KOPT-K1 (cell line): ENCODE measurements around the gene MICAL3.

Experiments
- H3K27ac ChIP-seq: fragments of 200-600 bp; sonication (generic); 2 replicates; pipeline ENCODE4 v1.5.1; 2016; ENCODE audit warnings: antibody characterized with exemption, mild to moderate bottlenecking, low read depth, low read length; ENCODE audit not compliant: poor library complexity, severe bottlenecking
- H3K36me3 ChIP-seq: fragments of 200-600 bp; sonication (generic); 2 replicates; pipeline ENCODE4 v1.5.1; 2017; ENCODE audit warnings: antibody characterized with exemption, mild to moderate bottlenecking, low read length, moderate library complexity; ENCODE audit not compliant: insufficient read depth
- H3K9me3 ChIP-seq: fragments of 200-600 bp; sonication (generic); 2 replicates; pipeline ENCODE4 v1.5.1; 2017; ENCODE audit warnings: antibody characterized with exemption, low read length, mild to moderate bottlenecking; ENCODE audit not compliant: insufficient read depth, poor library complexity, severe bottlenecking

MICAL3 gene

DNA sequence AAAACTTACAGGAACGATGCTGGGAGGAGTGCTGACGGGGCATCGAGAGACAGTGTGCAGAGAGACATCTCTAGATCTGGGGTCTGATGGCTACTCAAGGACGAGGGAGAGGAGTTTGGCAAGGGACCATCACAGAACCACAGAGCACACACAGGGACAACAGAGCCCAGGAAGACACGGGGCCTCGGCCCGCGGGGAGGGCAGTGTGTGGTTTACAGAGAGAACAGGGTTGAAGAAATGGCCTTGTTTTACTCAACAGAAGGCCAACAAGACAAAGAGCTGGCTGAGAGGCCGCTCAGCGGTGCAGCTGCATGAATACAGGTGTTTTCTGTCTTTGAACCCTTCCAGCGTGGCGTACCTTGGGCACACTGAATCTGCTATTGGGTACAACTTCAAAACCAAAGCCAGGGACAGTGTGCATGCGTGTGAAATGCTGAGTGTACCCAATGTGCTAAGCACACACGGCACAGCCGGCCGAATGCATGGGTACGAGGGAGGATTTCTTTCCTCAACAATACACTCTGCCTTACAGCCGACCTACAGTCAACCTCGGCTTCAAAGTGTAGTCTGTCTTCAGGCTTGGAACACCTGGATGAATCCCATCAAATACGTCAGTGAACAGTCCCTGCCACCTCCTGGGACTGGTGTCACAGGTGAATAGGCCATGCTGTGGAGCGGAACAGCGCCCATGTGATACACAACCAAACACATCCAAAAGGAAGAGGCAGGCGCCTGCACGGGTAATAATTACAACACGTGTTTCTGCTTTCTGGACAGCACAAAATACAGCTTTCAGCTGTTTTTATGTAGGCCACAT, 229.4 kb downstream of the MICAL3 start:
- Histone ChIP-seq H3K27ac (peak overlapping the region; percentile 67), H3K9me3 (no peaks in the 10 kb centered on the region), H3K36me3 (no peaks in the 10 kb centered on the region)

DNA sequence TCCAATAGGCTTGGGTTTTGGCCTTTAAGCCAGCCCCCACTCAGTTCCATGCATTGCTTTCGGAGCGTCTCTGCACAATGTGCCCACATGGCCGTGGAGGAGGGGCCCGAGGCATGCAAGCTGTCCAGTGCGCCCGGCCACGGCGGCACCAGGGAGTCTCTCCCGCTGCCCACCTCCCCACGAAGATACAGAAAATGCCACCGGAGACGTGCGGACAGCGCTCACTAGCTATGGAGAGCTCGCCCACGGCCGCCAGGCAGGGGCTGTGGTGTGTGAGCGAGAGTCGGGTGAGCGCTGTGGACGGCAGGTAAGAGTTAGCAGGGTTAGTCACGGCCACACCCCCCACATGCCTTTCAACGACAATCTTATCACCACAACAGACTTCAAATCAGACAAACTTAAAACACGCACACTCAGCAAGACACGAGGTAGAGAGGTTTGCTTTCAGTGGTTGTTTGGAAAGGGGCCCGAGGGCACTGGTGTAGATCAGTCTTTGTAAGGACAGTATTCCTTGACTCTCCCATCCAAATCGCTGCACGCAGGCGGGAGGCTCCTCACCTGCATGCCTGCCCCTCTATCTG, 231.4 kb downstream of the MICAL3 start:
- Histone ChIP-seq H3K27ac (peak overlapping the region; percentile 67), H3K36me3 (no peaks in the 10 kb centered on the region), H3K9me3 (no peaks in the 10 kb centered on the region)

DNA sequence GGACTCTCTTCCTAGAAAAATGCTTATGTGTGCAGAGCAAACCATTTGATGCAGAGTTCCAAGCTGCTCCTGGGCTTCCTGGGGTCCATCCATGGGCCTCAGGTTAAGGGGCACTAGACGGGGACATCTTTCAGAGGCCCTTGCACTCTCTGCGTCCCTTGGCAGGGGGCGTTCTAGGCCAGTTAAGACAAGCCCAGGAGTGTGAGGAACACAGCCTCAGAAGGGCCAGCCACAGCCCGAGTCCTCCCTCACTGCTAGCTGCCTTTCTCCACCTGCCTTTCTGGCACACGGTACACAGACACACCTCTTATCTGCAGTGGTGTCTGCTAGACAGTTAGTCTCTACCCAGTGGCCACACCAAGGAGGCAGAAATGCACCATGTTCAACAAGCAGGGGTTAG, 232.1 kb downstream of the MICAL3 start:
- Histone ChIP-seq H3K36me3 (no peaks in the 10 kb centered on the region), H3K9me3 (no peaks in the 10 kb centered on the region), H3K27ac (peak overlapping the region; percentile 67)

DNA sequence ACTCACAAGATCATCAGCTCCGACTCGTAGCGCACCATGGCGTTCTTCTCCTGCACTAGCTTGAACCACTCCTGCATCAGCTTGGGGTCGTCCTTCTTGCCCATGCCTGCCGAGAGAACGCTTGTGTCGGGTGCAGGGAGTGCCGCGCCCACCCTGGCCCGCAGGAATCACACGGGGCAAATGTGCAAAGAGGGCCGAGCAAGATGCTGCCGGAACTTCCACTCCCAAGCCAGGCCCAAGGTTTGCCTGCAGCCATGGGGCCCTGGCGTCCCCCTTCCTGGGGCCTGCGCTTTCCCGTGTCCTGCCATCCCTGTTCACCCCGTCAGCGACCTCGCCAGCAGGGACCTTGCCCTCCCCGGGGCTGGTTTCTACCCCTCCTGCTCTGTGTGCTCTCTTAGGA, 233.2 kb downstream of the MICAL3 start:
- no peaks in the 10 kb centered on the region for H3K36me3 ChIP-seq
- H3K27ac ChIP-seq = peak overlapping the region; percentile 67
- H3K9me3 ChIP-seq = no peaks in the 10 kb centered on the region

DNA sequence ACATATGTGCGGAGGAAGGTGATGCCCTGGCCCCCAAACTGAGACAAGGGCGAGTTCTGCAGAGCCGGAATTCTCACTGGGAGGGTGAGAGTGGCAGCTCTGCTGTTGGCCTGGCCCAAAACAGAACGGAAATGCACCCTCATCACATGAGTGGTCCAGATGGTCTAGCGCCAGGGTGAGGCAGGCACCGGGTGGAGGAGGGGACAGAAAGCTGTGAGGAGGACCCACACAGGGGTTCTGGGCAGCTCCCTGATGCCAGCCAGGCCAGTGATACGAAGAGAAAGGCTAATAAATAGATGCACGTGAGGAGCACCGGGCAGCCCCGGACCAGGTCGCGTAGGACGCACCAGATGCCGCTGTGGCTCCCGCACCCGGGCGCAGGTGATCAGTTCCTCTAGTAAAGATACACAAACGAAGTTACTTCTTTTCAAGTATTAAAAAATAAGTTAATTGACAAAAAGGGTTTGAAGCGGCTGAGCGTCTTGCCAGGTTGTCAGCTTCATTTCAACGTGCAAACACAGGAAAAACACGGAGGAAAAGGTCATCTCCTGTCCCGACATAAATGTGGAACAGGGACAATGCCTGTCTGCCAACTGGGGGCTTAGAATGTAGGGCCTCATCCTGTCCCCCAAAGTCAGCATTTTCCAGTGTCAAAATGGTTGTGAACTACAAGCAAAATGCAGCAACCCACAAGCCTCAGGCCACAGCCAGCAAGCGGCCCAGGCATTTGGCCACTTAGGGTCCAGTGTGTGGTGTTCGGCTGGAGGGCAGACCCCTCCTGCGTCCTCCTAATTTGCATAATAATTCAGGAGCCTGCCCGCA, 234.8 kb downstream of the MICAL3 start:
- peak overlapping the region; percentile 98 for H3K27ac ChIP-seq
- no peaks in the 10 kb centered on the region for H3K36me3 ChIP-seq
- no peaks in the 10 kb centered on the region for H3K9me3 ChIP-seq

DNA sequence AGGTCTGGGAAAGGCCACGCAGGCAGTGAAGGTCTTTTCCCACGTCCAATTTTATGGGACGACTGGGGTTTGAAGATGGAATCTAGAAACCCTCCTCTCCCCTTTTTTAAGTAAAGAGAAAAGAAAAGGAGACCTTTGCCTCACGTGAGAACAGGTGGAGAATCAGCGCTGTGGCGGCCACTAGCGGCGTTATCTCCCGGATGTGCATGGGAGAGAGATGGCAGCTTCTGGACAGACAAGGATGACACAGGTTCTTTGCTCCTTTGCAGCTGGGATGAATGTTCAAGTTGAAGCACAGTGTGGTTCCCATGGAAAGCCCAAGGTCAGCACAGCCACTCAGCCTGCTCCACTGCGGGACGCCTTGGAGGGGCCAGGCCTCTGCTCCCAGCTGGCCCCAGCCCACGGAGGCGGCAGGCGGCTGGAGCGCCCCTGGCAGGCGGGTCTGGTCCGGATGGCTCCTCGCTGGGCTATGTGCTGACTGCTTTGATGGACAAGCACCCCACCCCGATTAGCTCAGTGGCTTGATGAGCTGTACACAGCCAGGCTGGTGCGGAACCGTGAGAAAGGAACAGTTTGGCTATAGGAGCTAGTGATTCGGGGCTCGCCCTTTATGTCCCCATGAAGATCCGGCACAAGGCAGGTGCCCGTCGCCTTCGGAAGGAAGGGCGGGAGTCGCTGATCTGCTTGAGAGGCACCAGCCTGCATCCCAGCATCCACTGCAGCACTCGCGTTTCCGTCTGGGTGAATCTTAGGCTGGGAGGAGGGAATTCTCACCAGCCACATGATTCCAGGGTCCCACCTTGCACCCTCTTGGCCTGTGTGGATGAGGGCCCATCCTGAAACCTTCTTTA, 235.6 kb downstream of the MICAL3 start:
- H3K9me3 ChIP-seq = no peaks in the 10 kb centered on the region
- H3K27ac ChIP-seq = peak overlapping the region; percentile 98
- H3K36me3 ChIP-seq = no peaks in the 10 kb centered on the region

- peak overlapping the region; percentile 98 for H3K27ac ChIP-seq
- H3K36me3 ChIP-seq = no peaks in the 10 kb centered on the region
These were observed 236.5 kb downstream of the MICAL3 start for GRCh38 chr22:17787716-17788330.

GRCh38 chr22:17787241-17787640, 237.1 kb downstream of the MICAL3 start:
- Histone ChIP-seq H3K36me3 (no peaks in the 10 kb centered on the region), H3K9me3 (no peaks in the 10 kb centered on the region), H3K27ac (peak overlapping the region; percentile 98)

More at GRCh38 chr22:17787716-17788330, 236.5 kb downstream of the MICAL3 start:
- no peaks in the 10 kb centered on the region for H3K9me3 ChIP-seq

- no peaks in the 10 kb centered on the region for H3K36me3 ChIP-seq
- peak overlapping the region; percentile 98 for H3K27ac ChIP-seq
- no peaks in the 10 kb centered on the region for H3K9me3 ChIP-seq
These were observed 237.8 kb downstream of the MICAL3 start for GRCh38 chr22:17786435-17787161.

- Histone ChIP-seq H3K27ac (peak overlapping the region; percentile 98), H3K9me3 (no peaks in the 10 kb centered on the region), H3K36me3 (no peaks in the 10 kb centered on the region)
These were observed 238.9 kb downstream of the MICAL3 start for GRCh38 chr22:17785185-17786184.

DNA sequence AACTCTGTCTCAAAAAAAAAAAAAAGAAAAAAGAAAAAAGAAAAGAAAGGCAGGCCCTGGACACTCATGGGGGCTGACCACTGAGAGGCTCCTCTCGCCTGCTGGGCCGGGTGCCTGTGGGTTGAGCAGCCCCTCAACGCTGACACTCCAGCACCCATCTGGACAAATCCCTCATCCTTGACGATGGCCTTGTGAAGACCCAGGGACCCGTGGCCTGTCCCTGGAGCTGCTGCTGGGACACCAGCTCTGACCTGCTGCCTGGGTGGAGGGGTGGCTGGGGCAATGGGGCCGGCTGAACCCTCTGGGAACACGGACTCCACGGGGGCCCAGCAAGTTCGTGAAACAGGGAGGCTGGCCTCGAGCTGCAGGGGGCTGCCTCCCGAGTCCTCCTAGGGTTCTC, 239.6 kb downstream of the MICAL3 start:
- Histone ChIP-seq H3K36me3 (no peaks in the 10 kb centered on the region), H3K9me3 (no peaks in the 10 kb centered on the region), H3K27ac (peak overlapping the region; percentile 98)

- peak overlapping the region; percentile 100 for H3K27ac ChIP-seq
- no peaks in the 10 kb centered on the region for H3K9me3 ChIP-seq
- H3K36me3 ChIP-seq = no peaks in the 10 kb centered on the region
These were observed 240.4 kb downstream of the MICAL3 start for GRCh38 chr22:17783773-17784480.
